LNCaP clone FGC (cell line): ENCODE measurements around the gene GNAT2.

Experiments used
- DNase-seq: peaks from one replicate; pipeline ENCODE4 v3.0.0-alpha.2; 2011; ENCODE audit warnings: low read depth
- H3K4me3 ChIP-seq: 2 replicates; pipeline ENCODE4 v1.5.1; 2011; ENCODE audit warnings: mild to moderate bottlenecking, low read depth, low read length, control low read depth
- TF ChIP-seq, protein P1 (sequence below): IDR thresholded peaks from 2 replicates; pipeline ENCODE4 v1.5.1; 2012; ENCODE audit warnings: mild to moderate bottlenecking; ENCODE audit not compliant: control insufficient read depth, insufficient read depth; ENCODE audit errors: extremely low read depth

The GNAT2 gene

DNA sequence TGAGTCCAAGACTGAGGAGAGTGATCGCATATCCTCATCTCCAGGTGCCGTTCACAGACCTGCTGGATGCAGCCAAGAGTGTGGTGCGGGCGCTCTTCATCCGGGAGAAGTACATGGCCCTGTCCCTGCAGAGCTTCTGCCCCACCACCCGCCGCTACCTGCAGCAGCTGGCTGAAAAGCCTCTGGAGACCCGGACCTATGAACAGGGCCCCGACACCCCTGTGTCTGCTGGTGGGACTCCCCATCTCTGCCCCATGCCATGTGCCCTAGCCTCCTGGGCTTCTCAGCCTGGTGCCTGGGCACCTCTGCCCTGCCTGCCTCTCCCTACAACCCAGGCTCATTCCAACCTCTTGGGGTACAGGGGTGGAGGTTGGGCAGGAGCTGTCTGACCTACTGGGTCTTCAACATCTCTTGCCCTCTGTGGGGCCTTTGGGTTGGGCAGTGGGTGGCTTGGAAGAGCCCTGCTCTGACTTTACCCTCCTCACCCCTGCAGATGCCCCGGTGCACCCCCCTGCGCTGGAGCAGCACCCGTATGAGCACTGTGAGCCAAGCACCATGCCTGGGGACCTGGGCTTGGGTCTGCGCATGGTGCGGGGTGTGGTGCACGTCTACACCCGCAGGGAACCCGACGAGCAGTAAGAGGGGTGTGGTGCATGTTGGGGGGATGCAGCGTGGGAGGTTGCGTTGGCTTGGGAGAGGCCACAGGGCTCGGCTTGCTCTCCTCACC lies 7.4 kb upstream of the GNAT2 start:
- TF ChIP-seq, protein P1, sequence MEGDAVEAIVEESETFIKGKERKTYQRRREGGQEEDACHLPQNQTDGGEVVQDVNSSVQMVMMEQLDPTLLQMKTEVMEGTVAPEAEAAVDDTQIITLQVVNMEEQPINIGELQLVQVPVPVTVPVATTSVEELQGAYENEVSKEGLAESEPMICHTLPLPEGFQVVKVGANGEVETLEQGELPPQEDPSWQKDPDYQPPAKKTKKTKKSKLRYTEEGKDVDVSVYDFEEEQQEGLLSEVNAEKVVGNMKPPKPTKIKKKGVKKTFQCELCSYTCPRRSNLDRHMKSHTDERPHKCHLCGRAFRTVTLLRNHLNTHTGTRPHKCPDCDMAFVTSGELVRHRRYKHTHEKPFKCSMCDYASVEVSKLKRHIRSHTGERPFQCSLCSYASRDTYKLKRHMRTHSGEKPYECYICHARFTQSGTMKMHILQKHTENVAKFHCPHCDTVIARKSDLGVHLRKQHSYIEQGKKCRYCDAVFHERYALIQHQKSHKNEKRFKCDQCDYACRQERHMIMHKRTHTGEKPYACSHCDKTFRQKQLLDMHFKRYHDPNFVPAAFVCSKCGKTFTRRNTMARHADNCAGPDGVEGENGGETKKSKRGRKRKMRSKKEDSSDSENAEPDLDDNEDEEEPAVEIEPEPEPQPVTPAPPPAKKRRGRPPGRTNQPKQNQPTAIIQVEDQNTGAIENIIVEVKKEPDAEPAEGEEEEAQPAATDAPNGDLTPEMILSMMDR, result no peak
- H3K4me3 ChIP-seq, result no peak overlapping the region
- DNase-seq, result no peak

DNA sequence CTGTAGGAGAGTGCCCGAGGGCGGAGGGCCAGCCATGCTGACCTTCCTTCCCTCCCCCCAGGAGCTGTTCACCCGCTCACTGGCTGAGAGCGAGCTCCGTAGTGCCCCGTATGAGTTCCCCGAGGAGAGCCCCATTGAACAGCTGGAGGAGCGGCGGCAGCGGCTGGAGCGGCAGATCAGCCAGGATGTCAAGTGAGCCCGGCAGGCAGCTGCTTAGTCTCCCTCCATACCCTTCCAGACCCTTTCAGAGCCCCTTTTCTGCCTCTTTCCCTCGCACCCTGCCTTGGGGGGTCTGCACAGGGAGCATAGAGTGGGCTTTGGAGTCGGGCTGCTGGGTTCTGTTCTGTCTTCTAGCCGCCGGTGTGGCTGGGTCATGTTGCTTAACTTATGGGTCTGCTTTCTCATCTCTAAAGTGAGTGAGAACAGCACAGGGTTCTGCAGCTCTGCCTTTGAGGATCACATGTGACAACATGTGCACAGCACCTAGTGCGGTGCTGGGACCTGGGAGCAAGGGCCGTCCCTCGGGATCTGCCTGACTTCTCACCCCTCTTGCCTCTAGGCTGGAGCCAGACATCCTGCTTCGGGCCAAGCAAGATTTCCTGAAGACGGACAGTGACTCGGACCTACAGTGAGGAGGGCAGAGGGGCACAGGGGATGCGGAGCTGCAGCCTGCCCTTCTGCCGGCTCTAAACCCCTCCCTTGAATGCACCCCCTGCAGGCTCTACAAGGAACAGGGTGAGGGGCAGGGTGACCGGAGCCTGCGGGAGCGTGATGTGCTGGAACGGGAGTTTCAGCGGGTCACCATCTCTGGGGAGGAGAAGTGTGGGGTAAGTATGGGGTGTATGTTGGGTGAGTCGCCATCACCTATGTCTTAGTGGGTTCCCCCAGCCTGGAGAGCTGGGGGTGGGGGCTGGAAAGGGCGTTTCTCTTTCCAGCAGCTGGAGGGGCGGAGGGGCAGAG lies 6.5 kb upstream of the GNAT2 start:
- no peak for DNase-seq
- TF ChIP-seq, protein P1, result no peak
- H3K4me3 ChIP-seq, result no peak overlapping the region

DNA sequence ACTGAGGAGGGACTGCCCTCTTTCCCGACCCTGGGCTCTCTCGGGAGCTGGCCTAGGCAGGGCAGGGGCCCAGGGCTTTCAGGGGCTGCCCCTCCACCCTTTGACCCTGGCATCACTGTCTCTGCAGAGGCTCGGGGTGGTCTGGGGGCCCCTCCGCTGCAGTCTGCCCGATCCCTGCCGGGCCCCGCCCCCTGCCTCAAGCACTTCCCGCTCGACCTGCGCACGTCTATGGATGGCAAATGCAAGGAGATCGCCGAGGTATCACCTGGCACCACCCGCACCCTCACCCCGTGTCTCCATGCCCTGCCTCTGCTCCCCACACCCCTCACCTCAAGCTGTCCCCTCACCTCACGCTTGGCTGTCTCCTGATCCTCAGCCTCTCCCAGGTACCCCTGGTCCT lies 5.8 kb upstream of the GNAT2 start:
- DNase-seq, result no peak
- no peak overlapping the region for H3K4me3 ChIP-seq
- TF ChIP-seq, protein P1, result no peak

DNA sequence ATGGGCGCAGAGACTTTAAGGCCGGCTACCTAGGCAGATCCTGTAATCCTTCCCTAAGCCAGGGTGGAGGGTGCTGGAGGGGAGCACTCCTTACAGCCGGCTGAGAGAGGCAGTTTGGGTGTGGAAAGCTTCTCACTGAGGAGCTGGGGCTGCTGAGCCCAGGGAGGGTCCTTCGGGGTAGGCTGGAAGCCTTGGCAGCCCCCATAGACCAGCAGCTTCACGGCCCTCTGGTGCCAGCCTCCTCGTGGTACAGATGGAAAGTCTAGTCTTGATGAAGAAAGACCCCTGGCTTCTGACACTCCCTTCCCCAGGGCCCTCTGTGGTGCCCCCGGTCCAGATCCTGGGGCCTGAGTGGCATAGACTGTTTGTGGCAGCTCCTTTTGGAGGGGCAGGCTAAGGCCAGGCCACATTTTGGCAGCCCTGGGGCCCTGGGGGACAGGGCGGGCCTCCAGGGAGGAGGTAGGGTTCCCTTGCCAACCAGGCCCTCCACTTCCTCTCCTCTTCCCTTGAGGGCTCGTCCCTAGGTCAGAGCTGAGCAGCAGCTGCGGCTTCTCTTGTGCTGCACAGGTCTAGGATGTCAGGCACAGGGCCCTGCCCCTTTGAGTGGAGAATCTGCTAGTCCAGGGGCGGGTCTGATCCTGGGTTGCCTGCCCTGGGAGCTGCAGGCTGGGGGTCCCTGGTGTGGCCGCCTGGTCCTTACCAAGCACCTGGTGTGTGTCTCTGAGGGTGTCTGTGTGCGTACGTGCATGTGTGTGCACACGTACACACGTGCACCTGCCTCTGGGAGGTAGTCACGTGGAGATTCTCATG lies 5.0 kb upstream of the GNAT2 start:
- TF ChIP-seq, protein P1, result no peak
- DNase-seq, result no peak
- no peak overlapping the region for H3K4me3 ChIP-seq

DNA sequence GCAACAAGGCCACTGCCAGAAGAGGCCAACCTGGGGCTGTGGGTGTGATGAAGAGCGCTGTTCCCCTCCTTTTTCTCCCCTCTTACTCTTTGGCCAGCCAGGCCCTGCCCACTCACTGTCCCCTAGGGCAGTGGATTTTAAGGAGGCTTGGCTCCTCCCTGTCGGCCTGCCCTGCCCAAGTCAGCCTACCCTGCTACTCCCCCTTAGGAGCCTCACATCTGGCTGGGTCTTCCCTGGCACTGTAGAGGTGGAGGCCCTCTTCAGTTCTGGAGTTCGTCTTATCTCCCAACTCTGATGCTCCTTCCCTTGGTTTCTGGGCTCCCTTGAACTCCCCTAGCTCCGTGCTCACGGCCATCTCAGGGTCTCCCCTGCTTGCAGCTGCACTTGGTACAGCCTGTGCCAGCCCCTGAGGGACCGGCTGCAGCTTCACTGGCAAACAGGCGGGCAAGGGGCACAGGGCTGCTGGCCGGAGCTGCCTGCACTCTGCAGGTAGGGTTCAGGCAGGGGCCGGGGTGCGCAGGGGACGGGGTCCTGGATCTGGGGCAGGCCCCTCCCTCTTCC lies 4.3 kb upstream of the GNAT2 start:
- H3K4me3 ChIP-seq, result no peak overlapping the region
- DNase-seq, result no peak
- TF ChIP-seq, protein P1, result no peak

DNA sequence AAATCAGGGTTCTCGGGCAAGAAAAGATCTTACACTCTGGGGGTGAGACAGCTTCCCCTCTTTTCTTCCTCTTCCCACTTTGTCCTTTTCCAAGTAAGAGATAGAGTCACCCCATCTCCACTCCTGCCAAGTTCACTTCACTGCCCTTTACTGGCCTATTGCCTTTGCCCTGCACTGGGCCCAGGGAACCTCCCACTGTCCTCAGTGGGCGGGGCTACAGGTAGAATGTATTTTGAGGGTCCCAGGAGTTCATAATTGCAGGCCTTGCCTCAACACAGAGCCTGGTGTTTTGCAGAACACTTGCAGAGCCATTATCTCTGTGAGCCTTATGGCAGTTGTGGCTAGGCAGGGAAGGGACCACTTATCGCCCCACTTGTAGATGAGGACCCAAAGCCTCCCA lies 3.5 kb upstream of the GNAT2 start:
- no peak overlapping the region for H3K4me3 ChIP-seq
- no peak for DNase-seq
- TF ChIP-seq, protein P1, result no peak
